ENCODE results near the gene KIFC3.

Gene KIFC3

DNA sequence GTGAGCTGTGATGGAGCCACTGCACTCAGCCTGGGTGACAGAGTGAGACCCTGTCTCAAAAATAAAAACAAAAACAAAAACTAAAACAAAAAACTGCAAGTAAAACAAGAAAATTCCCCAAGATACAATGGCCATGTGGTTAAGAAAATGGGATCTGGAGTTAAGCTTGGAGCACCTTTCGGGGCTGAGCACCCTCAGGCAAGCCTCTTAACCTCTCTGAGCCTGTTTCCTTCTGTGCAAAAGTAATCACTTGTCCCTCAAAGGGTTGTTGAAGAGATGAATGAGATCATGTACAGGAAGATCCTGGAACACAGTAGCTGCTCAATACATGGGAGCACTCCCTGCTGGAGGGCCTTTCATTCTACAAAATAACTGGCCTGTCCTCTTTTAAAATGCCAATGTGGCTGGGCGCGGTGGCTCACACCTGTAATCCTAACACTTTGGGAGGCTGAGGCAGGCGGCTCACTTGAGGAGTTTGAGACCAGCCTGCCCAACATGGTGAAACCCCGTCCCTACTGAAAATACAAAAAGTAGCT lies 19.8 kb upstream of the KIFC3 start:
- Histone ChIP-seq H3K36me3 (ENCODE audit: control insufficient read depth in 2 of 2, insufficient read depth in 1 of 2, low read length in 2 of 2) (no peaks in the 10 kb centered on the region), H3K27ac (ENCODE audit: extremely low read depth, low read depth, low read length) (no peak overlapping the region), H3K9me3 (ENCODE audit: control insufficient read depth, insufficient read depth, low read depth, low read length) (no peaks in the 10 kb centered on the region), H3K4me1 (ENCODE audit: control insufficient read depth, insufficient read depth, low read length) (no peaks in the 10 kb centered on the region), H3K4me3 (ENCODE audit: low read depth, low read length) (no peak overlapping the region)
- TF ChIP-seq ZNF843 (tag by site-specific recombination; IDR thresholded peaks at IDR 0.05): no peak
- peak; percentile 57 for TF ChIP-seq ZNF664 (tag by site-specific recombination; IDR thresholded peaks at IDR 0.05)
- POLR2A ChIA-PET: no interaction called here
- CTCF ChIA-PET: interaction anchor here (0.7 to 0.9 kb wide), 2 partner anchors 27 to 42 kb away, joined by 3 to 4 read pairs; no protein-coding TSS in a partner anchor

DNA sequence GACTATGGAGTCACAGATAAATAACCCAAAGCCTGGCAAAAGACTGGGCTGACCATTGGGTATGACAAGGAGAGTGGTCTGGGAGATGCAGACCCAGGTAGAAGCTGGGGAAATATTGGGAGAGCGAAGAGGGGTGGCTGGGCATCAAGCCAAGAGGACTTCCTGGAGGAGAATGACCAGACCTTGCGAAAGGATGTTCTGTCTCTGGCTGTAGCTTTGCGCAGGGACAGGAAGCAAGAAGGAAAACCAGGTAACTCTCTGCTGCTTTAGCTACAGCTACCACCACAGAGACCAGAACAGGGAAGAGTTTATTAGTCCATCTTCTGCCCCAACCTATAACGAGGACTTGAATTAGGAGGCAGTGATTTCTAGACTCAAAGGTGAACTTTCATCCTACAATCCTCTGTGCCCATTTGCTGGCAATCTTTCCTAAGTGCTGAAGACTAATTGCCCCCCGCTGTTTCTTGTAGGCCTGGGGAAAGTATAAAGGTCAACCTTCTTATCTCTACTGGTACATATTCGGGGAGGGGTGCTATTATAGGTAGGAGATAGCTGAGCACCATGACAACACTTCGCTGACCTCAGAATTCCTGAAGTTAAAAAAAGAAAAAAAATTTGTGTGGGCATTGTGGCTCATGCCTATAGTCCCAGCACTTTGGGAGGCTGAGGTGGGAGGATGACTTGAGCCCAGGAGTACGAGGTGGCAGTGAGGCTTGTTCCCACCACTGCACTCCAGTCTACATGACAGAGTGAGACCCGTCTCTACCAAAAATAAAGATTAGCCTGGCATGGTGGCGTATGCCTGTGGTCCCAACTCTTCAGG lies 19.1 kb upstream of the KIFC3 start:
- Histone ChIP-seq H3K27ac (ENCODE audit: extremely low read depth, low read depth, low read length) (no peak overlapping the region), H3K36me3 (ENCODE audit: control insufficient read depth in 2 of 2, insufficient read depth in 1 of 2, low read length in 2 of 2) (no peaks in the 10 kb centered on the region), H3K9me3 (ENCODE audit: control insufficient read depth, insufficient read depth, low read depth, low read length) (no peaks in the 10 kb centered on the region), H3K4me1 (ENCODE audit: control insufficient read depth, insufficient read depth, low read length) (no peaks in the 10 kb centered on the region), H3K4me3 (ENCODE audit: low read depth, low read length) (no peak overlapping the region)
- ChIA-PET POLR2A (no interaction called here), CTCF (no interaction called here)
- TF ChIP-seq EGR2 (tag by site-specific recombination; IDR thresholded peaks at IDR 0.05; ENCODE audit: low read depth): peak; percentile 50; the same call in 1 of the 2 replicates
- 0 out of 2 replicates have a peak, but pooled peaks have one; percentile 22 for TF ChIP-seq ZFHX2 (tag by site-specific recombination; conservative IDR thresholded peaks at IDR 0.05)
- no peak for TF ChIP-seq ZNF623 (tag by site-specific recombination; IDR thresholded peaks at IDR 0.05)

DNA sequence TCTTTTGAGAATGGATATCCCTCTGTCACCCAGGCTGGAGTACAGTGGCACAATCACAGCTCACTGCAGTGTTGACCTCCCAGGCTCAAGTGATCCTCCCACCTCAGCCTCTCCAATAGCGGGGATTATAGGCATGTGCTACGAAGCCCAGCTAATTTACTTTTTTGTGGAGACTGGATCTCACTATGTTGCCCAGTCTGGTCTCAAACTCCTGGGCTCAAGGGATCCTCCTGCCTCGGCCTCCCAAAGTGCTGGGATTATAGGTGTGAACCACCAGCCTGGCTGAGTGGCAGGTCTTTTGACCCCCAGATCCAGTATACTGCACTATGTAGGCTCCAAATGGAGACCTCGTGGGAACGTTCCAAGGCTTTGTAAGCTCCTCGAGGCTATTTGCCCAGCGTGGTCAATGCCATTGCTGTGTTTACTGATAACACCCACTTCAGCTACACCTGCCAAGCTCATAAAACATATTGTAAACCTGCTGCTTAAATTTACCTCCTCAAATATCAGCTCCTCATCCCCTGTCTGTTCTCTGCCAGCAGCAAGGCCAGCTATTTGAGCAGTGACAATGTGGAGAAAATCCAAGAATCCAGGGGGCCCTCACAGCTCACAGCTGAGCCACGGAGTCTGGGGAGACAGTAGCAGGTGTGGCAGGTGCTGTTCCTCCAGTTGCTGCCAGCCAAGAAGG lies 16.2 kb upstream of the KIFC3 start:
- Histone ChIP-seq H3K4me1 (ENCODE audit: control insufficient read depth, insufficient read depth, low read length) (no peaks in the 10 kb centered on the region), H3K27ac (ENCODE audit: extremely low read depth, low read depth, low read length) (no peak overlapping the region), H3K4me3 (ENCODE audit: low read depth, low read length) (no peak overlapping the region), H3K36me3 (ENCODE audit: control insufficient read depth in 2 of 2, insufficient read depth in 1 of 2, low read length in 2 of 2) (no peaks in the 10 kb centered on the region), H3K9me3 (ENCODE audit: control insufficient read depth, insufficient read depth, low read depth, low read length) (no peaks in the 10 kb centered on the region)
- CTCF ChIA-PET: interaction anchor here (0.7 kb wide), 4 partner anchors 10 to 152 kb away, joined by 3 to 4 read pairs (median 3); no protein-coding TSS in a partner anchor
- POLR2A ChIA-PET: interaction anchor here (2.5 kb wide), 1 partner anchor 10 kb away, joined by 13 read pairs; no protein-coding TSS in a partner anchor
- peak; percentile 62 for TF ChIP-seq ZXDB (tag by site-specific recombination; IDR thresholded peaks at IDR 0.05)
- peak; percentile 74 for TF ChIP-seq FEZF1 (tag by site-specific recombination; IDR thresholded peaks at IDR 0.05)
- peak; percentile 15; the same call in 1 of the 2 replicates for TF ChIP-seq PRDM10 (tag by site-specific recombination; IDR thresholded peaks at IDR 0.05)
- no peak for TF ChIP-seq ZNF664 (tag by site-specific recombination; IDR thresholded peaks at IDR 0.05)
- TF ChIP-seq ZNF843 (tag by site-specific recombination; IDR thresholded peaks at IDR 0.05): peak; percentile 62
- TF ChIP-seq SETDB1 (IDR thresholded peaks at IDR 0.05; ENCODE audit: insufficient read length, low read length): no peak
- TF ChIP-seq ZNF366 (tag by site-specific recombination; conservative IDR thresholded peaks at IDR 0.05): no peak
- TF ChIP-seq, protein P1, sequence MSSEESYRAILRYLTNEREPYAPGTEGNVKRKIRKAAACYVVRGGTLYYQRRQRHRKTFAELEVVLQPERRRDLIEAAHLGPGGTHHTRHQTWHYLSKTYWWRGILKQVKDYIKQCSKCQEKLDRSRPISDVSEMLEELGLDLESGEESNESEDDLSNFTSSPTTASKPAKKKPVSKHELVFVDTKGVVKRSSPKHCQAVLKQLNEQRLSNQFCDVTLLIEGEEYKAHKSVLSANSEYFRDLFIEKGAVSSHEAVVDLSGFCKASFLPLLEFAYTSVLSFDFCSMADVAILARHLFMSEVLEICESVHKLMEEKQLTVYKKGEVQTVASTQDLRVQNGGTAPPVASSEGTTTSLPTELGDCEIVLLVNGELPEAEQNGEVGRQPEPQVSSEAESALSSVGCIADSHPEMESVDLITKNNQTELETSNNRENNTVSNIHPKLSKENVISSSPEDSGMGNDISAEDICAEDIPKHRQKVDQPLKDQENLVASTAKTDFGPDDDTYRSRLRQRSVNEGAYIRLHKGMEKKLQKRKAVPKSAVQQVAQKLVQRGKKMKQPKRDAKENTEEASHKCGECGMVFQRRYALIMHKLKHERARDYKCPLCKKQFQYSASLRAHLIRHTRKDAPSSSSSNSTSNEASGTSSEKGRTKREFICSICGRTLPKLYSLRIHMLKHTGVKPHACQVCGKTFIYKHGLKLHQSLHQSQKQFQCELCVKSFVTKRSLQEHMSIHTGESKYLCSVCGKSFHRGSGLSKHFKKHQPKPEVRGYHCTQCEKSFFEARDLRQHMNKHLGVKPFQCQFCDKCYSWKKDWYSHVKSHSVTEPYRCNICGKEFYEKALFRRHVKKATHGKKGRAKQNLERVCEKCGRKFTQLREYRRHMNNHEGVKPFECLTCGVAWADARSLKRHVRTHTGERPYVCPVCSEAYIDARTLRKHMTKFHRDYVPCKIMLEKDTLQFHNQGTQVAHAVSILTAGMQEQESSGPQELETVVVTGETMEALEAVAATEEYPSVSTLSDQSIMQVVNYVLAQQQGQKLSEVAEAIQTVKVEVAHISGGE (tag by site-specific recombination; conservative IDR thresholded peaks at IDR 0.05; ENCODE audit: low read depth): no peak
- no peak for TF ChIP-seq ZNF335 (tag by site-specific recombination; conservative IDR thresholded peaks at IDR 0.05)
- TF ChIP-seq ZBTB7A (tag by site-specific recombination; IDR thresholded peaks at IDR 0.05; ENCODE audit: low read depth): no peak
- TF ChIP-seq ZFHX2 (tag by site-specific recombination; conservative IDR thresholded peaks at IDR 0.05): 0 out of 2 replicates have a peak, but pooled peaks have one; percentile 31
- TF ChIP-seq ZNF514 (tag by site-specific recombination; IDR thresholded peaks at IDR 0.05): no peak
- no peak for TF ChIP-seq ZNF449 (tag by site-specific recombination; IDR thresholded peaks at IDR 0.05)
- no peak for TF ChIP-seq SALL2 (tag by site-specific recombination; IDR thresholded peaks at IDR 0.05; ENCODE audit: borderline replicate concordance)
- no peak for TF ChIP-seq ZNF221 (tag by site-specific recombination; IDR thresholded peaks at IDR 0.05; ENCODE audit: borderline replicate concordance)
- no peak for TF ChIP-seq ZNF558 (tag by site-specific recombination; IDR thresholded peaks at IDR 0.05)
- TF ChIP-seq ZNF48 (tag by site-specific recombination; IDR thresholded peaks at IDR 0.05): no peak
- no peak for TF ChIP-seq ZNF350 (tag by site-specific recombination; IDR thresholded peaks at IDR 0.05)
